HepG2 (cell line): ENCODE results near the gene OCSTAMP. TPM values are rescaled to one million over a fixed set of nuclear protein-coding genes. Genes with fewer than 3 reads are reported as not detected.

Source experiments
- AKAP8 ChIP-seq: sonication (generic); formaldehyde crosslinking; IDR thresholded peaks from 2 replicates; pipeline ENCODE4 v1.5.1; 2020; ENCODE audit warnings: mild to moderate bottlenecking, missing genetic modification reagents
- ATF4 ChIP-seq, 2 experiments: fragments of 450-650 bp in 1 of 2; sonication (generic) in 1 of 2; formaldehyde crosslinking; IDR thresholded peaks; 2 replicates each; pipeline versions ENCODE4 v1.5.0 to v1.8.0; 2020 to 2022; ENCODE audit warnings: mild to moderate bottlenecking in 1 of 2, missing genetic modification reagents in 1 of 2
- ATF5 ChIP-seq: sonication (generic); formaldehyde crosslinking; IDR thresholded peaks from 2 replicates; pipeline ENCODE4 v1.4.0; 2020; ENCODE audit warnings: mild to moderate bottlenecking, low read depth, missing genetic modification reagents
- ATF7 ChIP-seq, 2 experiments: fragments of 450-650 bp in 1 of 2; sonication (generic) in 1 of 2; formaldehyde crosslinking in 1 of 2; IDR thresholded peaks; 2 replicates each; pipeline versions ENCODE4 v1.4.0 to v1.6.1; 2016 to 2020; ENCODE audit warnings: antibody characterized with exemption in 1 of 2, mild to moderate bottlenecking in 1 of 2, missing genetic modification reagents in 1 of 2
- BHLHE40 ChIP-seq: IDR thresholded peaks from 2 replicates; pipeline ENCODE4 v1.6.1; 2011; ENCODE audit warnings: low read length, improper control_type of control experiment
- CEBPZ ChIP-seq: IDR thresholded peaks from 2 replicates; pipeline ENCODE4 v1.6.1; 2012; ENCODE audit warnings: low read length, improper control_type of control experiment
- GLI4 ChIP-seq: sonication (generic); formaldehyde crosslinking; IDR thresholded peaks from 2 replicates; pipeline ENCODE4 v1.5.1; 2020; ENCODE audit warnings: missing genetic modification reagents, mild to moderate bottlenecking, moderate library complexity, borderline replicate concordance
- HNRNPK ChIP-seq: fragments of 200-400 bp; formaldehyde crosslinking; IDR thresholded peaks from 2 replicates; pipeline ENCODE4 v1.6.1; 2018; ENCODE audit warnings: low read length, low read depth, moderate library complexity, mild to moderate bottlenecking; ENCODE audit not compliant: poor library complexity, severe bottlenecking
- KLF9 ChIP-seq: IDR thresholded peaks from 2 replicates; pipeline ENCODE4 v1.6.1; 2016; ENCODE audit warnings: low read depth
- MIXL1 ChIP-seq: IDR thresholded peaks from 2 replicates; pipeline ENCODE4 v1.6.1; 2016
- REL ChIP-seq: sonication (generic); formaldehyde crosslinking; conservative IDR thresholded peaks from 2 replicates; pipeline ENCODE4 v1.8.0; 2022; ENCODE audit warnings: mild to moderate bottlenecking, missing genetic modification reagents, moderate library complexity
- RELA ChIP-seq: sonication (generic); formaldehyde crosslinking; IDR thresholded peaks from 2 replicates; pipeline ENCODE4 v1.4.0; 2020; ENCODE audit warnings: missing genetic modification reagents
- ZNF292 ChIP-seq: sonication (generic); formaldehyde crosslinking; IDR thresholded peaks from 2 replicates; pipeline ENCODE4 v1.8.1; 2022; ENCODE audit warnings: mild to moderate bottlenecking, low read depth, missing genetic modification reagents, borderline replicate concordance
- ZNF619 ChIP-seq: sonication (generic); formaldehyde crosslinking; IDR thresholded peaks from 2 replicates; pipeline ENCODE4 v1.4.0; 2020; ENCODE audit warnings: mild to moderate bottlenecking, missing genetic modification reagents
- ZNF672 ChIP-seq: sonication (generic); formaldehyde crosslinking; IDR thresholded peaks from 2 replicates; pipeline ENCODE4 v1.8.1; 2022; ENCODE audit warnings: missing genetic modification reagents
- ZNF75D ChIP-seq: sonication (generic); formaldehyde crosslinking; IDR thresholded peaks from 2 replicates; pipeline ENCODE4 v1.8.1; 2023; ENCODE audit warnings: missing genetic modification reagents, mild to moderate bottlenecking, borderline replicate concordance
- ZNF772 ChIP-seq: sonication (generic); formaldehyde crosslinking; IDR thresholded peaks from 2 replicates; pipeline ENCODE4 v1.5.0; 2020; ENCODE audit warnings: mild to moderate bottlenecking, missing genetic modification reagents
- ZNF83 ChIP-seq: sonication (generic); formaldehyde crosslinking; IDR thresholded peaks from 2 replicates; pipeline ENCODE4 v1.4.0; 2020; ENCODE audit warnings: missing genetic modification reagents, mild to moderate bottlenecking, borderline replicate concordance
- polyA plus RNA-seq, 8 experiments: library from polyadenylated mRNA; depleted of rRNA in 3 of 8; stranded (reverse) in 7 of 8; unstranded in 1 of 8; fragments of >200 nt; fragmentation: Illumina TruSeq in 4 of 8; extraction: Trizol in 4 of 8; gene quantifications; 2 replicates each; pipeline versions ENCODE4 v1.2.1 to v1.2.3, GENCODE V29; 2011 to 2016; ENCODE audit warnings: low read depth in 4 of 8, missing spikeins in 1 of 8, mixed read lengths in 1 of 8; ENCODE audit not compliant: insufficient read depth in 1 of 8
- total RNA-seq, 5 experiments: library from RNA; depleted of rRNA; stranded (reverse); fragments of >200 nt; fragmentation: Illumina TruSeq; extraction: Trizol; gene quantifications; 2 replicates each; pipeline ENCODE4 v1.2.3, GENCODE V29; 2016; ENCODE audit warnings: low read depth in 1 of 5
- TF ChIP-seq, protein P1 (sequence below): sonication (generic); formaldehyde crosslinking; IDR thresholded peaks from 2 replicates; pipeline ENCODE4 v1.9.0; 2021; ENCODE audit warnings: missing genetic modification reagents, borderline replicate concordance
- TF ChIP-seq, protein P2 (sequence below): conservative IDR thresholded peaks from 2 replicates; pipeline ENCODE4 v1.6.1; 2018; ENCODE audit warnings: missing genetic modification reagents

The OCSTAMP gene
- total and polyA plus RNA-seq, 2 of the 13 experiments (the other 11 are each of a cell fraction or from before 2014, with no cell fraction given): not detected

GRCh38 chr20:46562373-46563169 lies 12.1 kb upstream of the OCSTAMP start (continued):
- no peak; the same call in 1 of the 2 replicates for TF ChIP-seq ZNF619 (CRISPR knock-in tag)
- no peak for TF ChIP-seq AKAP8
- no peak for TF ChIP-seq ZNF75D (CRISPR knock-in tag)
- TF ChIP-seq, protein P1, sequence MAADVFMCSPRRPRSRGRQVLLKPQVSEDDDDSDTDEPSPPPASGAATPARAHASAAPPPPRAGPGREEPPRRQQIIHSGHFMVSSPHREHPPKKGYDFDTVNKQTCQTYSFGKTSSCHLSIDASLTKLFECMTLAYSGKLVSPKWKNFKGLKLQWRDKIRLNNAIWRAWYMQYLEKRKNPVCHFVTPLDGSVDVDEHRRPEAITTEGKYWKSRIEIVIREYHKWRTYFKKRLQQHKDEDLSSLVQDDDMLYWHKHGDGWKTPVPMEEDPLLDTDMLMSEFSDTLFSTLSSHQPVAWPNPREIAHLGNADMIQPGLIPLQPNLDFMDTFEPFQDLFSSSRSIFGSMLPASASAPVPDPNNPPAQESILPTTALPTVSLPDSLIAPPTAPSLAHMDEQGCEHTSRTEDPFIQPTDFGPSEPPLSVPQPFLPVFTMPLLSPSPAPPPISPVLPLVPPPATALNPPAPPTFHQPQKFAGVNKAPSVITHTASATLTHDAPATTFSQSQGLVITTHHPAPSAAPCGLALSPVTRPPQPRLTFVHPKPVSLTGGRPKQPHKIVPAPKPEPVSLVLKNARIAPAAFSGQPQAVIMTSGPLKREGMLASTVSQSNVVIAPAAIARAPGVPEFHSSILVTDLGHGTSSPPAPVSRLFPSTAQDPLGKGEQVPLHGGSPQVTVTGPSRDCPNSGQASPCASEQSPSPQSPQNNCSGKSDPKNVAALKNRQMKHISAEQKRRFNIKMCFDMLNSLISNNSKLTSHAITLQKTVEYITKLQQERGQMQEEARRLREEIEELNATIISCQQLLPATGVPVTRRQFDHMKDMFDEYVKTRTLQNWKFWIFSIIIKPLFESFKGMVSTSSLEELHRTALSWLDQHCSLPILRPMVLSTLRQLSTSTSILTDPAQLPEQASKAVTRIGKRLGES (CRISPR knock-in tag): no peak
- TF ChIP-seq RELA (CRISPR knock-in tag): no peak
- peak; percentile 90; the same call in 1 of the 2 replicates for TF ChIP-seq GLI4
- TF ChIP-seq ZNF672 (CRISPR knock-in tag): no peak; the same call in 1 of the 2 replicates
- TF ChIP-seq, protein P2, sequence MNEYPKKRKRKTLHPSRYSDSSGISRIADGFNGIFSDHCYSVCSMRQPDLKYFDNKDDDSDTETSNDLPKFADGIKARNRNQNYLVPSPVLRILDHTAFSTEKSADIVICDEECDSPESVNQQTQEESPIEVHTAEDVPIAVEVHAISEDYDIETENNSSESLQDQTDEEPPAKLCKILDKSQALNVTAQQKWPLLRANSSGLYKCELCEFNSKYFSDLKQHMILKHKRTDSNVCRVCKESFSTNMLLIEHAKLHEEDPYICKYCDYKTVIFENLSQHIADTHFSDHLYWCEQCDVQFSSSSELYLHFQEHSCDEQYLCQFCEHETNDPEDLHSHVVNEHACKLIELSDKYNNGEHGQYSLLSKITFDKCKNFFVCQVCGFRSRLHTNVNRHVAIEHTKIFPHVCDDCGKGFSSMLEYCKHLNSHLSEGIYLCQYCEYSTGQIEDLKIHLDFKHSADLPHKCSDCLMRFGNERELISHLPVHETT (CRISPR knock-in tag): no peak
- TF ChIP-seq CEBPZ: no peak
- no peak for TF ChIP-seq ATF7 (IDR thresholded peaks at IDR 0.05)
- TF ChIP-seq ATF7 (CRISPR knock-in tag; IDR thresholded peaks at IDR 0.05): no peak
- no peak for TF ChIP-seq KLF9
- no peak for TF ChIP-seq REL (CRISPR knock-in tag)
- no peak for TF ChIP-seq ZNF83 (CRISPR knock-in tag)
- no peak for TF ChIP-seq ATF4 (CRISPR knock-in tag; IDR thresholded peaks at IDR 0.05)
- TF ChIP-seq MIXL1: peak; percentile 98
- no peak for TF ChIP-seq ATF5 (CRISPR knock-in tag)
- TF ChIP-seq HNRNPK: no peak
- no peak; the same call in 1 of the 2 replicates for TF ChIP-seq ZNF292
- TF ChIP-seq ZNF772 (CRISPR knock-in tag): no peak
- no peak; the same call in 1 of the 2 replicates for TF ChIP-seq BHLHE40
